HL-60 (cell line): Measurements from ENCODE around the gene CDR2L.
A peak's percentile ranks its signal among the peaks of the same experiment; 100 is the strongest.

Experiments
- DNase-seq, 2 experiments: peaks; one replicate each; pipeline ENCODE4 v3.0.0-alpha.2; 2010 to 2020; ENCODE audit warnings: low read depth in 1 of 2, low spot score in 1 of 2
- H3K27ac ChIP-seq: fragments of 250-450 bp; sonication (Bioruptor Pico); replicated peaks from 2 replicates; pipeline ENCODE4 v1.5.1; 2020; ENCODE audit warnings: mild to moderate bottlenecking, moderate library complexity
- H3K27me3 ChIP-seq: fragments of 250-450 bp; sonication (Bioruptor Pico); 2 replicates; pipeline ENCODE4 v1.5.1; 2021; ENCODE audit warnings: mild to moderate bottlenecking, moderate library complexity; ENCODE audit not compliant: insufficient read depth, poor library complexity, severe bottlenecking
- H3K4me3 ChIP-seq: replicated peaks from 2 replicates; pipeline ENCODE4 v1.5.1; 2011; ENCODE audit warnings: mild to moderate bottlenecking, control low read depth, low read length; ENCODE audit not compliant: insufficient read depth
- CTCF ChIP-seq: IDR thresholded peaks from one replicate; pipeline ENCODE4 v1.5.1; 2011; ENCODE audit warnings: low read length, control low read depth, inconsistent platforms; ENCODE audit not compliant: insufficient read depth
- GABPA ChIP-seq: IDR thresholded peaks from 2 replicates; pipeline ENCODE4 v1.6.1; 2012; ENCODE audit warnings: low read depth
- POLR2AphosphoS5 ChIP-seq: IDR thresholded peaks from 2 replicates; pipeline ENCODE4 v1.6.1; 2012; ENCODE audit warnings: low read depth
- REST ChIP-seq: IDR thresholded peaks from 2 replicates; pipeline ENCODE4 v1.6.1; 2012; ENCODE audit warnings: low read depth; ENCODE audit not compliant: insufficient replicate concordance
- SPI1 ChIP-seq: IDR thresholded peaks from 2 replicates; pipeline ENCODE4 v1.6.1; 2012; ENCODE audit warnings: low read depth, mild to moderate bottlenecking, borderline replicate concordance

Gene CDR2L

DNA sequence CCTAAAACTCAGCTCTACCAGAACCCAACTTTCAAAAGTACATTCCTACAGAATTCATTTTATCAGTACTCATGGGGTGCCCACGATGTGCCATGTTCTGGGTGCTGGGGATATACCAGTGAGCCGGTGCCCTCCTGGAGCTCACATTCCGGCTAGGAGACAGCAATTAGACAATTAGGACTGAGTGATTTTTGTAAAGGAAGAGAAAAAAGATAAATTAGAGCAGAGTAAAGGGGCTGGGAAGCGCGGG lies 24.6 kb downstream of the CDR2L start:
- no peak for DNase-seq
- no peak for TF ChIP-seq REST
- TF ChIP-seq CTCF = no peak
- no peak for TF ChIP-seq SPI1
- TF ChIP-seq GABPA = no peak
- TF ChIP-seq POLR2AphosphoS5 = no peak
- Histone ChIP-seq H3K27me3 (no peaks in the 10 kb centered on the region), H3K27ac (peak overlapping the region; percentile 85), H3K4me3 (peak overlapping the region; percentile 68)

GRCh38 chr17:75012346-75013091 lies 25.1 kb downstream of the CDR2L start, which contains the start of gene MRPL58:
Gene MRPL58 (plus strand): TSS chr17:75012670. CDS start chr17:75012687, 17 bp downstream.
- H3K27me3 ChIP-seq = no peaks in the 10 kb centered on the region
- H3K27ac ChIP-seq = peak within 1 kb of the TSS; percentile 85
- TF ChIP-seq SPI1 = peak; percentile 51; the same call in 1 of the 2 replicates
- TF ChIP-seq REST = peak; percentile 82
- TF ChIP-seq POLR2AphosphoS5 = peak; percentile 90
- TF ChIP-seq GABPA = peak; percentile 96
- no peak for TF ChIP-seq CTCF
- peak; percentile 76 to 82 for DNase-seq
- peak within 1 kb of the TSS; percentile 68 for H3K4me3 ChIP-seq

DNA sequence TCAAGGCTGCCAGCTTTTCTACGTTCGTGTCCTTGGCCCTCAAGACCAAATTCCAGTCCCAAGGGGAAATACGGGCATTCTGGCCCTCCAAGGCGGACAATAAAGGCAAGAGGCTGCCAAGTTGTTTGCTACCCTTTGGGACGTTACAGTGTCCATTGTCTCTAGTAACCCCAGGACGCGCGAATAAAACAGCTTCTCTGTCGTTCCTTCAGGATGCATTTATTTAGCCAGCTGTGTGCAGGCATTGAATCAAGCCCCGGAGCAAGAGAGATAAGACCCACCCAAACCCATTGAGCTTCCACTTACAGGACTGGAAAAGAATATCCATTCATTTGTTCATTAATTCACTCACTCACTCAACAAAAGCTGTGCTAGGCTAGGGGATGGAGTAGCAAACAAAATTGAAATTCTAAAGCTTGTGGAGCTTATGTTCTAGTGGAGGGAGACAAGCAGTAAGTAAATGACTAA lies 25.7 kb downstream of the CDR2L start:
- peak overlapping the region; percentile 85 for H3K27ac ChIP-seq
- TF ChIP-seq POLR2AphosphoS5 (no peak), GABPA (no peak), REST (no peak)
- no peaks in the 10 kb centered on the region for H3K27me3 ChIP-seq
- H3K4me3 ChIP-seq = peak overlapping the region; percentile 68
- DNase-seq = no peak
